ENCODE data around the gene TSPAN14. TPM values are rescaled to one million over a fixed set of nuclear protein-coding genes. Genes with fewer than 3 reads are reported as not detected.
A peak's percentile ranks its signal among the peaks of the same experiment; 100 is the strongest.

The TSPAN14 gene
- polyA plus RNA-seq, 1 donor (not counting 4 experiments of a cell fraction or from before 2014, with no cell fraction given) = 71.1 TPM

DNA sequence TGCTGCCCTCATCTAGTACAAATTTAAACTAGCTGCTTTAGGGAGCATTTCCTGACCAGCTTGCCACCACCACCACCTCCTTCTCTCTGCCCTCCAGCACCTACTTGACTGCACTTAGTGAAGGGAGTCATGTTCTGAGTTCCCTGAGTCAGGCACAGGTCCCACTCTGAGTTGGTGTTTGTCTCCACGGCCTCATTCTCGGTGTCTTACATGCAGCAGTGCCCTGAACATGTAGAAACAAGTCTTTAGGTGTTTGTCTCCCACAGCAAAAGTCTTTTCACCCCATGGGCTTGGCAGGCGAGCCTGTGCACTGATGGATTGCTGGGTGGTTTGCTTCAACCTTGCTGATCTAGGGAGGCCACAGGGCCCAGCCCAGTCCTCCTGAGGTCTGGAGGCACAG lies 16.9 kb downstream of the TSPAN14 start:
- H2AFZ ChIP-seq (ENCODE audit: control insufficient read depth, low read length) = no peak overlapping the region
- peaks cover 71% of the 10 kb centered on the region for H3K79me2 ChIP-seq (ENCODE audit: control insufficient read depth, insufficient read depth, low read length)
- no peaks in the 10 kb centered on the region for H3K9me1 ChIP-seq (ENCODE audit: control insufficient read depth, extremely low read depth, insufficient read depth, low read length)
- DNase-seq (ENCODE audit: low read depth, low spot score) (peak; percentile 92), FAIRE-seq (peak; percentile 97)
- H3K4me2 ChIP-seq (ENCODE audit: control insufficient read depth, extremely low read depth, insufficient read depth, low read depth, low read length) = peak overlapping the region; percentile 76
- no peaks in the 10 kb centered on the region for H4K20me1 ChIP-seq (ENCODE audit: control insufficient read depth, extremely low read depth, insufficient read depth, low read length)
- peak overlapping the region; percentile 75 for H3K9ac ChIP-seq (ENCODE audit: control insufficient read depth, extremely low read depth, insufficient read depth, low read length)
- peak overlapping the region; percentile 98 for H3K27ac ChIP-seq (ENCODE audit: control insufficient read depth, insufficient read depth, low read length)
- TF ChIP-seq EZH2 (IDR thresholded peaks at IDR 0.05; ENCODE audit: low read length) = no peak
- TF ChIP-seq, protein P1, sequence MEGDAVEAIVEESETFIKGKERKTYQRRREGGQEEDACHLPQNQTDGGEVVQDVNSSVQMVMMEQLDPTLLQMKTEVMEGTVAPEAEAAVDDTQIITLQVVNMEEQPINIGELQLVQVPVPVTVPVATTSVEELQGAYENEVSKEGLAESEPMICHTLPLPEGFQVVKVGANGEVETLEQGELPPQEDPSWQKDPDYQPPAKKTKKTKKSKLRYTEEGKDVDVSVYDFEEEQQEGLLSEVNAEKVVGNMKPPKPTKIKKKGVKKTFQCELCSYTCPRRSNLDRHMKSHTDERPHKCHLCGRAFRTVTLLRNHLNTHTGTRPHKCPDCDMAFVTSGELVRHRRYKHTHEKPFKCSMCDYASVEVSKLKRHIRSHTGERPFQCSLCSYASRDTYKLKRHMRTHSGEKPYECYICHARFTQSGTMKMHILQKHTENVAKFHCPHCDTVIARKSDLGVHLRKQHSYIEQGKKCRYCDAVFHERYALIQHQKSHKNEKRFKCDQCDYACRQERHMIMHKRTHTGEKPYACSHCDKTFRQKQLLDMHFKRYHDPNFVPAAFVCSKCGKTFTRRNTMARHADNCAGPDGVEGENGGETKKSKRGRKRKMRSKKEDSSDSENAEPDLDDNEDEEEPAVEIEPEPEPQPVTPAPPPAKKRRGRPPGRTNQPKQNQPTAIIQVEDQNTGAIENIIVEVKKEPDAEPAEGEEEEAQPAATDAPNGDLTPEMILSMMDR (optimal IDR thresholded peaks at IDR 0.05 in 1 of 3, IDR thresholded peaks at IDR 0.05 in 1 of 3, conservative IDR thresholded peaks at IDR 0.05 in 1 of 3; ENCODE audit: extremely low read depth in 1 of 3, insufficient read depth in 2 of 3, low read length in 3 of 3) = no peak
- peaks cover 89% of the 10 kb centered on the region for H3K4me1 ChIP-seq (ENCODE audit: control insufficient read depth, extremely low read depth, insufficient read depth, low read length)
- H3K4me3 ChIP-seq (ENCODE audit: control insufficient read depth in 2 of 3, extremely low read depth in 1 of 3, insufficient read depth in 2 of 3, low read depth in 1 of 3, low read length in 3 of 3) = peak overlapping the region in 1 of 3 experiments; percentile 26
- peaks cover 20 to 29% of the 10 kb centered on the region in 2 experiments for H3K36me3 ChIP-seq (ENCODE audit: control insufficient read depth in 2 of 2, extremely low read depth in 1 of 2, insufficient read depth in 2 of 2, low read length in 2 of 2)
- no peaks in the 10 kb centered on the region for H3K27me3 ChIP-seq (ENCODE audit: control insufficient read depth, extremely low read depth, insufficient read depth, low read length)
- dilution Hi-C loops (cut with MboI; ENCODE audit: extremely low pct_ligation_motif_present, low sequenced_read_pairs) = no loop called here
- no peaks in the 10 kb centered on the region for H3K9me3 ChIP-seq (ENCODE audit: control insufficient read depth, low read depth, low read length)

DNA sequence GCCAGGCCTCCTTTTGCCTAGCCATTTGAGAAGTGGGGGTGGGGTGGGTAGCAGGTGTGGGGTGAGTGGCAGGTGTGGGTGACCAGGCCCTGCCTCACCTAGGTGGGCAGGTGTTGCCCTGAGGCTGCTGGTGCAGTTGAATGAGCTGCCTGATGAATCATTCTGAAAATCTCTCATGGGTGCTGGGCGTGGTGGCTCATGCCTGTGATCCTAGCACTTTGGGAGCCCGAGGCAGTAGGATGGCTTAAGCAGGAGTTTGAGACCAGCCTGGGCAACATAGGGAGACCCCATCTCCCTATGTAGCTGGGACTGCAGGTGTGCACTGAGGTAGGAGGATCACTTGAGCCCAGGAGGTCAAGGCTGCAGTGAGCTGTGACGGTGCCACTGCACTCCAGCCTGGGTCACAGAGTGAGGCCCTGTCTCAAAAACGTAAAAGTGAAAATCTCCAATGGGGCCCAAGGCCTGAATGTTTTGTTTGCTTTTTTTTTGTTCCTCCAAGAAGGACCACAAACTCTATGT lies 17.7 kb downstream of the TSPAN14 start:
- H3K79me2 ChIP-seq (ENCODE audit: control insufficient read depth, insufficient read depth, low read length) = peaks cover 71% of the 10 kb centered on the region
- FAIRE-seq (no peak), DNase-seq (ENCODE audit: low read depth, low spot score) (peak; percentile 97)
- H3K9ac ChIP-seq (ENCODE audit: control insufficient read depth, extremely low read depth, insufficient read depth, low read length) = peak overlapping the region; percentile 84
- H3K27me3 ChIP-seq (ENCODE audit: control insufficient read depth, extremely low read depth, insufficient read depth, low read length) = no peaks in the 10 kb centered on the region
- TF ChIP-seq EZH2 (IDR thresholded peaks at IDR 0.05; ENCODE audit: low read length) = no peak
- TF ChIP-seq, protein P1 (optimal IDR thresholded peaks at IDR 0.05 in 1 of 3, IDR thresholded peaks at IDR 0.05 in 1 of 3, conservative IDR thresholded peaks at IDR 0.05 in 1 of 3; ENCODE audit: extremely low read depth in 1 of 3, insufficient read depth in 2 of 3, low read length in 3 of 3) = no peak
- H3K4me3 ChIP-seq (ENCODE audit: control insufficient read depth in 2 of 3, extremely low read depth in 1 of 3, insufficient read depth in 2 of 3, low read depth in 1 of 3, low read length in 3 of 3) = peak overlapping the region in 2 of 3 experiments; percentile 20 to 30
- H2AFZ ChIP-seq (ENCODE audit: control insufficient read depth, low read length) = no peak overlapping the region
- H3K9me3 ChIP-seq (ENCODE audit: control insufficient read depth, low read depth, low read length) = no peaks in the 10 kb centered on the region
- H3K9me1 ChIP-seq (ENCODE audit: control insufficient read depth, extremely low read depth, insufficient read depth, low read length) = no peaks in the 10 kb centered on the region
- H4K20me1 ChIP-seq (ENCODE audit: control insufficient read depth, extremely low read depth, insufficient read depth, low read length) = no peaks in the 10 kb centered on the region
- H3K27ac ChIP-seq (ENCODE audit: control insufficient read depth, insufficient read depth, low read length) = peak overlapping the region; percentile 98
- dilution Hi-C loops (cut with MboI; ENCODE audit: extremely low pct_ligation_motif_present, low sequenced_read_pairs) = no loop called here
- peak overlapping the region; percentile 76 for H3K4me2 ChIP-seq (ENCODE audit: control insufficient read depth, extremely low read depth, insufficient read depth, low read depth, low read length)
- peaks cover 83% of the 10 kb centered on the region for H3K4me1 ChIP-seq (ENCODE audit: control insufficient read depth, extremely low read depth, insufficient read depth, low read length)
- H3K36me3 ChIP-seq (ENCODE audit: control insufficient read depth in 2 of 2, extremely low read depth in 1 of 2, insufficient read depth in 2 of 2, low read length in 2 of 2) = peaks cover 21 to 29% of the 10 kb centered on the region in 2 experiments
